C4-2B (cell line): ENCODE results near the gene NCBP2L.
A peak's percentile ranks its signal among the peaks of the same experiment; 100 is the strongest.

Experiments used
- H3K27ac ChIP-seq: fragments of 450-650 bp; 2 replicates; pipeline ENCODE4 v1.5.1; 2017
- CTCF ChIP-seq: fragments of 450-650 bp; conservative IDR thresholded peaks from 2 replicates; pipeline ENCODE4 v1.5.1; 2017; ENCODE audit warnings: mild to moderate bottlenecking
- ZFX ChIP-seq: fragments of 450-650 bp; IDR thresholded peaks from 2 replicates; pipeline ENCODE4 v1.6.1; 2017

NCBP2L gene

GRCh38 chrX:107733686-107734085 lies 43.8 kb upstream of the NCBP2L start:
- TF ChIP-seq CTCF (no peak), ZFX (no peak)
- H3K27ac ChIP-seq, result peak overlapping the region; percentile 97; the same call in 1 of the 2 replicates

- H3K27ac ChIP-seq, result no peak overlapping the region
- no peak for TF ChIP-seq ZFX
- TF ChIP-seq CTCF, result no peak
Observed at GRCh38 chrX:107734646-107735045, 42.9 kb upstream of the NCBP2L start.

GRCh38 chrX:107736781-107737531 lies 40.6 kb upstream of the NCBP2L start:
- TF ChIP-seq ZFX, result no peak
- no peak for TF ChIP-seq CTCF
- 0 out of 2 replicates have a peak overlapping the region, but pooled peaks have one; percentile 10 for H3K27ac ChIP-seq

- H3K27ac ChIP-seq, result no peak overlapping the region
Observed at GRCh38 chrX:107738272-107738671, 39.3 kb upstream of the NCBP2L start.

DNA sequence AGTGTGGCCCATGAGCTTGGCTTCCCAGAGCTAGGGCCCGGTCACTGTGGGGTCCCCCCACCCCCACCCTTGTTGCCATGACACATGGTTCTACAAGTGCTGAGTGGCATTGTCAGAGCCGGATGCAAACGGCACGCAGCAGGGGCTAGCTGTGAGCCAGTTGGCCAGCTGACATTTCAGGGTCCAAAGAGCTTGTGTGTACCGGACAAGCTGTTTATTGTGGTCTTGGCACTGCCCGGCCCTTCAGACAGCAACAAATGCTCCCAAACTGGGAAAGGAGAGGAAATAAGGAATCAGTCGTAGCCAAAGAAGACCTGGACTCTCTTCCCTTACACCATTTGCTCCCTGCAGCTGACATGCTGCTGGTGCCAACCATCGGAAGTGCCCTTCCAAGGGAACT lies 38.8 kb upstream of the NCBP2L start:
- TF ChIP-seq ZFX, result no peak
- no peak for TF ChIP-seq CTCF
- no peak overlapping the region for H3K27ac ChIP-seq

More at GRCh38 chrX:107738272-107738671, 39.3 kb upstream of the NCBP2L start:
- TF ChIP-seq ZFX (no peak), CTCF (no peak)

DNA sequence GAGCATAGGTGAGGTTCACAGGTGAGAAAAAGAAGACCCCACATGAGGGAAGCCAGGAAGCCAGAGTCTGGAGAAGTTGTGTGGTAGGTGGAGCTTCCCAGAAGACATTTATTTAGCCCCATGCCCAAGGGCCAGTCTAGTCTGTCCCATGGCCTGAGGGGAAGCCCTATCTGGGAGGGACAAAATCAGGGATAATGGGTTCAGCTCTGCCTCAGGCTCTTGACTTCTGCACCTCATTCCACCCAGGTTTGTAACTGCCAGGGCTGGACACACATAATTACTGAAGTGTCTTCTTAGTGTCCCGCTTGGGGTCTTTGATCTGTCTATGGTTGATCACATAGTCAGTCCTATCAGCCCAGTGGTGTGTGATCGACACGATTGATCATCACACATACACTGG lies 38.0 kb upstream of the NCBP2L start:
- TF ChIP-seq CTCF, result no peak
- no peak for TF ChIP-seq ZFX
- no peak overlapping the region for H3K27ac ChIP-seq

DNA sequence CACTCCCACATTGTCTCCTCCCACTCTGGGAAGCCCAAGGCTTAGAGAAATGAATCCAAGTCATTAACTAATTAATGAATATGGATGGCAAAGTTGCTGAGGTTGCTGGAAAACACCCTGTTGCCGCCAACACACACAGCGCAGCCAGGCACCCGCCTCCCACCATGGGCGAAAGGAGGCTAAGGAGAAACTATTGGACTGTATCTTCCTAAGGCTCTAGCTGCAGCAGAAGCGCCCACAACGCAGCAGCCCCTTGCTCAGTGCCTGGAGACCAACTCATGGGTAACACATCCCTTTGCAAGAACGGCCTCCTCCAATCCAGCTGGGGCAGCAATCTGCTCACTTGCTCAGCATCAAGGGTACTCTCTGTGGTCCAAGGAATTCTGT lies 36.1 kb upstream of the NCBP2L start:
- TF ChIP-seq ZFX, result no peak
- TF ChIP-seq CTCF, result no peak
- H3K27ac ChIP-seq, result peak overlapping the region; percentile 77
